OCI-LY7 (cell line): ENCODE measurements around the gene CCRL2.

Experiments used
- CTCF ChIP-seq: fragments of 200-600 bp; sonication (generic); conservative IDR thresholded peaks from 2 replicates; pipeline ENCODE4 v1.5.1; 2014; ENCODE audit warnings: mild to moderate bottlenecking, antibody characterized with exemption, low read length, moderate library complexity, mixed read lengths
- EZH2phosphoT487 ChIP-seq: fragments of 200-600 bp; sonication (generic); IDR thresholded peaks from 2 replicates; pipeline ENCODE4 v1.6.1; 2018; ENCODE audit warnings: low read depth, borderline replicate concordance, mild to moderate bottlenecking, mixed run types, antibody characterized with exemption, low read length, moderate library complexity, mixed read lengths

DNA sequence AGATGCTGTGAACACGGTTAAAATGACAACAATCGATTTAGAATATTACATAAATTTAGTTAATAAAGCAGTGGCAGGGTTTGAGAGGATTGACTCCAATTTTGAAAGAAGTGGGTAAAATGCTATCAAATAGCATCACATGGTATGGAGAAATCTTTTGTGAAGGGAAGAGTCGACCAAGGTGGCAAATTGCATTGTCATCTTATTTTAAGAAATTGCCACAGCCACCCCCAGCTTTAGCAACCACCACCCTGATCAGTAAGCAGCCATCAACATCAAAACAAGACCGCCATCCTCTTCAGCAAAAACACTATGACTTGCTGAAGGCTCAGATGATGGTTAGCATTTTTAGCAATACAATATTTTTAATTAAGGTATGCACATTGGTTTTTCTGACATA, 42.0 kb upstream of the CCRL2 start:
- no peak for TF ChIP-seq CTCF
- no peak for TF ChIP-seq EZH2phosphoT487
